Lower leg skin (tissue), 4 donors: ENCODE data around the gene DGKB. TPM values are rescaled to one million over a fixed set of nuclear protein-coding genes. Genes with fewer than 3 reads are reported as not detected.

ENCODE experiments used
- DNase-seq, 2 donors: peaks; one replicate each; pipeline ENCODE4 v3.0.0-alpha.2; 2019; ENCODE audit warnings: low spot score in 2 of 2
- H3K4me3 ChIP-seq: fragments of 200-600 bp; sonication (generic); 2 replicates; pipeline ENCODE4 v1.5.1; 2017; ENCODE audit warnings: mild to moderate bottlenecking, low read depth; ENCODE audit not compliant: poor library complexity, severe bottlenecking
- POLR2A ChIP-seq, 2 donors: fragments of 450-650 bp; IDR thresholded peaks; one replicate each; pipeline ENCODE4 v1.6.1; 2016 to 2017; ENCODE audit warnings: antibody characterized with exemption in 2 of 2, mild to moderate bottlenecking in 1 of 2, moderate library complexity in 1 of 2
- WGBS, 2 donors: methylation state at CpG; one replicate each; pipeline ENCODE4 v1.1.5; 2018; 5-methylcytosine and 5-hydroxymethylcytosine counted together
- intact Hi-C: fragments of 100-400 bp; cut with DNase I; formaldehyde crosslinking; loops from one replicate; pipeline ENCODE4 v1.15.0; 2023; ENCODE audit warnings: low total_unique reads
- total RNA-seq, 4 donors: library from RNA; depleted of rRNA; stranded (reverse); fragments of >200 nt; gene quantifications; one replicate each; pipeline ENCODE4 v1.1.0, GENCODE V29; 2016
- TF ChIP-seq, protein P1 (sequence below), 3 donors: fragments of 450-650 bp; IDR thresholded peaks; one replicate each; pipeline ENCODE4 v1.5.1; 2016; ENCODE audit warnings: antibody characterized with exemption in 3 of 3, mild to moderate bottlenecking in 3 of 3, moderate library complexity in 2 of 3

The DGKB gene
- total RNA-seq, 4 donors from 2014 or later: 0.05 to 0.58 TPM; not detected in 2

- 85 to 89% methylated on average over 1 of the region's 1 CpG for WGBS, 2 donors
- no peak for DNase-seq
Observed at GRCh38 chr7:14133752-14134151, 768.8 kb downstream of the DGKB start.

DNA sequence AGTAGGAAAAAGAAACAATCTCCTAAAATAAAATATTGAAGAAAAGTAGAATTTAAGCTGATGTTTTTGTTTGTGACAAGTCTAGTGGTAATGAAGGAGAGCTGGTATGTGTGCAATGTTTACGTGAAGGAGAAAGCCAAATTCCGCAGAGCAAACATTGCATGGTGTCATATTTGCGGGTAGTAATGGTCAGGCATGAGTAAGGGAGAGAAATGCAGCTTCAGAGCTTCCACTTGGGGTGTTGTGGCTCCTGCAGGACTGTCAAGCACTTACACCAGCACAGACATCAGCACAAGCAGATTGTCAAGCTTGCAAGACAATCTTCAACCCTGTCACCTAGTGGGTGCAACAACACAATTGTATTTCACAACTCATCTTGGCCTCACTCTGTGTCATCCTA, 776.6 kb downstream of the DGKB start:
- no peak for DNase-seq

More at GRCh38 chr7:14133752-14134151, 768.8 kb downstream of the DGKB start:
- no peak overlapping the region for H3K4me3 ChIP-seq
- no peak for TF ChIP-seq POLR2A (IDR thresholded peaks at IDR 0.05)
- TF ChIP-seq, protein P1, sequence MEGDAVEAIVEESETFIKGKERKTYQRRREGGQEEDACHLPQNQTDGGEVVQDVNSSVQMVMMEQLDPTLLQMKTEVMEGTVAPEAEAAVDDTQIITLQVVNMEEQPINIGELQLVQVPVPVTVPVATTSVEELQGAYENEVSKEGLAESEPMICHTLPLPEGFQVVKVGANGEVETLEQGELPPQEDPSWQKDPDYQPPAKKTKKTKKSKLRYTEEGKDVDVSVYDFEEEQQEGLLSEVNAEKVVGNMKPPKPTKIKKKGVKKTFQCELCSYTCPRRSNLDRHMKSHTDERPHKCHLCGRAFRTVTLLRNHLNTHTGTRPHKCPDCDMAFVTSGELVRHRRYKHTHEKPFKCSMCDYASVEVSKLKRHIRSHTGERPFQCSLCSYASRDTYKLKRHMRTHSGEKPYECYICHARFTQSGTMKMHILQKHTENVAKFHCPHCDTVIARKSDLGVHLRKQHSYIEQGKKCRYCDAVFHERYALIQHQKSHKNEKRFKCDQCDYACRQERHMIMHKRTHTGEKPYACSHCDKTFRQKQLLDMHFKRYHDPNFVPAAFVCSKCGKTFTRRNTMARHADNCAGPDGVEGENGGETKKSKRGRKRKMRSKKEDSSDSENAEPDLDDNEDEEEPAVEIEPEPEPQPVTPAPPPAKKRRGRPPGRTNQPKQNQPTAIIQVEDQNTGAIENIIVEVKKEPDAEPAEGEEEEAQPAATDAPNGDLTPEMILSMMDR (IDR thresholded peaks at IDR 0.05): no peak
- intact Hi-C loops: no loop called here

DNA sequence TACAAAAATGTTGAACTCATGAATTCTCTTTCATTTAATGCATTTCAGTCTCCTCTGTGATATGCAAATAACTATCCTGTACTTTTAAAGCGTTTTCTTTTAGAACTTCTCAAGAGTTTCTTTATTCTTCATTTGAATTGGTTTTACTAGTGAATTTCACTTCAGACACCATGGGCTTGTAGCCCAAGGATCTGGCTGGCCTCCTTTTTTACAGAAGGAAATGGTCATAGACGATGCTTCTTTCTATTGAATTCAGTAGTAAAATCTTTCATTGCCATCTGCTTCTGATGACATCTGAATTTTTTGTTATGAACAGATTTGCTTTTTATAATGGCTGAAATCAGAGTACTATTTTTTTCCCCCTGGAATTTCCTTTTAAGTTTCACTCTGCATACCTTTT, 777.8 kb downstream of the DGKB start:
- DNase-seq: no peak
- intact Hi-C loops: no loop called here
- WGBS, 2 donors: 53 to 57% methylated on average over 2 of the region's 2 CpGs
- TF ChIP-seq POLR2A (IDR thresholded peaks at IDR 0.05): no peak
- TF ChIP-seq, protein P1 (IDR thresholded peaks at IDR 0.05): no peak
- no peak overlapping the region for H3K4me3 ChIP-seq

More for the DNA sequence above, 776.6 kb downstream of the DGKB start:
- intact Hi-C loops: no loop called here
- 85 to 87% methylated on average over 3 of the region's 3 CpGs for WGBS, 2 donors
- TF ChIP-seq, protein P1 (IDR thresholded peaks at IDR 0.05): no peak
- no peak for TF ChIP-seq POLR2A (IDR thresholded peaks at IDR 0.05)
- H3K4me3 ChIP-seq: no peak overlapping the region

DNA sequence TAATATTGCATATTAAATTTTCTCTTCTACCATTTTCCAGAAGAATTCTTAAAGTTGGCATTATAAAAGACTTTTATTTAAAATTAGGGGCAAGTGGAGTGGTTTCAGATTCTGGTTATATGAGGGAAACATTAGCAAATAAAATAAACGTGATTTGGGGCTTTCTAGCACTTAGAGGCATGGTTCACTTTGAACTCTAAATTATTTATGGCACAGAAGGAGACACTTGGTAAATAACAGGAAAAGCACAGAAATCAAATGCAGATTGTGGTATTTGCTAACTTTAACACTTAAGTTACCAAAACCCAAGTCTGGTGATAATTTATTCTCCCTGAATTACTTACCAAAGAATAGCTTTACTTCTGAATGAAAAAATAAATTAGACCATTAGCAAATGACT, 778.6 kb downstream of the DGKB start:
- DNase-seq: no peak
- no peak for TF ChIP-seq POLR2A (IDR thresholded peaks at IDR 0.05)
- TF ChIP-seq, protein P1 (IDR thresholded peaks at IDR 0.05): no peak
- no peak overlapping the region for H3K4me3 ChIP-seq
- intact Hi-C loops: no loop called here
- WGBS, 2 donors: 8 to 9% methylated on average over 1 of the region's 1 CpG

DNA sequence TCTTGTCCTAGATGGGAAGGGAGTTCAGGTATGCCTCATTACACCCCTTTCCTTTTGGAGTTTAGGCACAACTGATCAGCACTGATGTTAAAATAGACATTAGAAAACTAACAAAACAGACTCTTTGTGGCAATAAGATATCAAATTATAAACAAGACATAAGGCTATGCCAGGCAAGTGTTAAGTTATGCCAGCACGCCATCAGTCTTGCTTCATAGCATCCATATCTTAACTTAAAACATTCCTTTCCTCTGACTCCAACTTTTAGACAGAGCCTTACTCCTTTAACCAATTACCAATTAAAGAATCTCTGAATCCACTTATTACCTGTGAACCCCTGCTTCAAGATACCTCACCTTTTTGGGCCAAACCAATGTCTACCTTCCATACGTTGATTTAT, 786.9 kb downstream of the DGKB start:
- DNase-seq: no peak
- no peak overlapping the region for H3K4me3 ChIP-seq
- intact Hi-C loops: no loop called here
- 76 to 79% methylated on average over 2 of the region's 2 CpGs for WGBS, 2 donors
- TF ChIP-seq, protein P1 (IDR thresholded peaks at IDR 0.05): no peak
- no peak for TF ChIP-seq POLR2A (IDR thresholded peaks at IDR 0.05)

DNA sequence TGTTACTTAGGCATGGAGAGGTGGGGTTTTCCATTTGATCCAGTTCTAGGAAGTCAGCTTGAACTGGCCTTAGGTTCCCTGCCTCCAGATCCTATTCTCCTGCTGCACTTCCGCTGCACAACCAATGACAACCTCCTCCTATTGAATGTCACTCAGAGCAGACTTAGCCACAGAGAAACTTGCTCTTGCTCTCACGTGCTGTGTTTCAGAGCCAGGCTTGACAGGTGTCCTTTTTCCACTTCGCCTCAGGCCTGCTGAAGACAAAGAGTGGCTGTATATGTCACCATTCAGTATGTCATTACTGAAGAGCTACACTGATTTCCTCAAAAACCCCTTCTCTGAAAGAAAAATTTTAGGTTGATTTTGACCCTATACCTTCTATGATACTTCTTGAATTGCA, 797.7 kb downstream of the DGKB start:
- WGBS, 2 donors: 83 to 89% methylated on average over 3 of the region's 3 CpGs
- intact Hi-C loops: no loop called here
- no peak for DNase-seq
- no peak overlapping the region for H3K4me3 ChIP-seq
- TF ChIP-seq POLR2A (IDR thresholded peaks at IDR 0.05): no peak
- TF ChIP-seq, protein P1 (IDR thresholded peaks at IDR 0.05): no peak
